Measurements from ENCODE around the gene PDE6B.
A peak's percentile ranks its signal among the peaks of the same experiment; 100 is the strongest.

Gene PDE6B

DNA sequence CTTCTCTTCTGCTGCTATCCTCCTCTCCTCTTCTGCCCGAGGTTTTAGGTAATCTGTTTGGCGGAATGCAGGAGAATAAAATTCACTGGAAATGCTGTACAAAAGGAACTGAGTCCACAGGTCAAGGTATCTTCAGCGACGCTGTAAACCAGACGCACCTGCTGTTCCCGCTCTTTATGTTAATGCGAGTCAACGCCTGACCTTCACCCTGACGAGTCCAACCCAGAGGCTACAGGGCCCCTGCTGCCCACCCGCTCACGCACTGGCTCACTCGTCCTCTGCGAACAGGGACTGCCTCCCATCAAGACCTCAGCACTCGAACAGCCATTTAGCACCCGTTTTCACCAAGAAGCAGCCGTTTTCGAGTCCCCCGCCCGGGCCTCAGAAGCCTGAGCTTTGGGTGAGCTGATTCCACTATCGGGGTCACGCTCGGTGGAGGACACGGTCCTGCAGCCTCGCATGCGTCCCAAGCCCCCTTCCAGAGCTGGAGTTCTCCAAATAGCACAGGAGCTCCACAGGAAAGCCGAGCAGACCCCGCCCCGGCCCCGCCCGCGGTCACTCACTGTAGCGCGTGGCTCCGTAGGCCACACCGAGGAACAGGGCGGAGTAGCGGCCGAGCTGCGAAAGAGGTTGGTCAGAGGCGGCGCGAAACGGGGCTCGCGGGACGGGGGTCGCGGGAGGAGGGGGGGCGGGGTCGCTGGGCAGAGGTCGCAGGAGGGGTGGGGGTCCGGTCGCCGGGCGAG is 48.1 kb downstream of the PDE6B start:
- ATAC-seq, result no peak

DNA sequence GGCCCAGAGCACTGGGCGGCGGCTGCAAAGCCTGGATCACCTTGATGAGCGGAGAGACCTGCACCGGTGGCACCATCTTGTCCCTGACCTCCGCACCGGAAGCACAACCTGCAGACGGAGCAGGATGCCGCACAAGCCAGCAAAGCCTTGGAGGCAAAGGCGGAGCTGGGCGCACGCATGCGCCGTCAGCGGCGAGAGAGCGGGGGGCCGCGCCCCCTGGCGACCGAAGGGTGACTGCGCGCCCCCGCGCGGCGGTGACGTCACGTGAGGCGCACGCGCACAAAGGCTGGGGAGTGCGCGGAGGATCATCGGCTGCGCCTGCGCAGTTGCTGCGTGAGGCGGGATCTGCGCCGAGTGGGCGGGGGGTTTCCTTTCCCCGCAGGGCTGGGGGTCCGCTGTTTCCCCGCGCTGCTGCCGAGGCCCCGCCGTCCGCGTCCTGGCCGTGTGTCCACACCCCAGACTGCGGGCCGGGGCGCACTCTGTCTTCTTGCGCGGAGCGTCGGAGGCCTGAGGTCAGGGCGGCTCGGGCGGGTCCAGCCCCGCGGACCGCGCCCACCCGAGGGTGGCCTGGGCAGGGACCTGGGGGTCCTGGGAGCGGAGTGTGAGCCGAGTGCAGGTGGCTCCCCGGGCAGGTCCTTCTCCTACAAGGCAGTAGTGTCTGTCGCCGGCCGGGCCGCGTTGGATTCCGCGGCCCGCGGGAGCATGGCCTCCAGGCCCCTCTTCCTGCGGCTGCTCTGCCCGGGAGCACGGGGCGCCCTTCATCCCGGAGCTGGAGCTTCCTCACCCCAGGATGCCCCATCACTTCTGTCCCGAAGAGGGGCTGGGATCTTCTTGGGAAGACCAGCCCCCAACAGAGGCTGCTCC is 49.0 kb downstream of the PDE6B start, which contains the start of the genes ATP5ME and MYL5:
Gene ATP5ME, minus strand, starts transcription at position 105 of the 864 bp plus-strand sequence. Its CDS starts 29 bp downstream, at position 76.
Gene MYL5, plus strand, starts transcription at position 371 of the 864 bp plus-strand sequence. CDS start 3,485 bp downstream, outside the sequence.
- ATAC-seq, result peak; percentile 95

DNA sequence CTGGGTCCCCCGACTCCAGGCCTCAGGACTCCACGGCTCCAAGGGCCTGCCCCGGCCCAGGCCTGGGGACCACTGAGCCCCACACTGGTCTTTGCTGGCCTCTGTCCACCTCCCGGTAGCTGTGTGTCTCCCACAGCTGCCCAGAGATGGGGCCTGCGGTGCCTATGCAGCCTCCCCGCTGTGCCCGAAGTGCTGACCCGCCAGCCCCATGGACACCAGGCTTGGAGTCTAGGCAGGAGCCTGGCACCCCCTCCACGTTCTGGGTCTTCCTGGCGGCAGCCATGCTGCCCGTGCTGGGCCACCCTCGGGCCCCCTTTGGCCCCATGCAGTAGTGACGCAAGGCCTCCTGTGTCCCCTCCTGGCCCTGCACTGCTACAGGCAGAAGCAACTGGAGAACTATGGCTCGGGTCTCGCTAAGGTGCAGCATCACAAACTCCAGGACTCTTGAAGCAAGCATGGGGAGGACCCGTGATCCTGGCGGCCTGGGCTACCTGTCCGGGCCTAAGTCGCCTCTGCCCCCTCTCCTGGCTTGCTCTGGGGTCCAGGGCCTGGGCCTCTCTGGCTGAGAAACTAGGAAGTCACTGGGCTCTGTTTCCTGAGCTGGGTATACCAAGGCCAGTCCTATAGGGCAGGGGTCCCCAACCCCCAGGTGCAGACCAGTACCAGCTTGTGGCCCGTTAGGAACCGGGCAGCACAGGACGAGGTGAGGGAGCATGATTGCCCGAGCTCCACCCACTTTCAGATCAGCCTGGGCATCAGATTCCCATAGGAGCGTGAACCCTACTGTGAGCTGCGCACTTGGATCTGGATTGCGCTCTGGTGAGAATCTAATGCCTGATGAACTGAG is 49.9 kb downstream of the PDE6B start:
- ATAC-seq, result peak in 1 of 2 donors; percentile 1

DNA sequence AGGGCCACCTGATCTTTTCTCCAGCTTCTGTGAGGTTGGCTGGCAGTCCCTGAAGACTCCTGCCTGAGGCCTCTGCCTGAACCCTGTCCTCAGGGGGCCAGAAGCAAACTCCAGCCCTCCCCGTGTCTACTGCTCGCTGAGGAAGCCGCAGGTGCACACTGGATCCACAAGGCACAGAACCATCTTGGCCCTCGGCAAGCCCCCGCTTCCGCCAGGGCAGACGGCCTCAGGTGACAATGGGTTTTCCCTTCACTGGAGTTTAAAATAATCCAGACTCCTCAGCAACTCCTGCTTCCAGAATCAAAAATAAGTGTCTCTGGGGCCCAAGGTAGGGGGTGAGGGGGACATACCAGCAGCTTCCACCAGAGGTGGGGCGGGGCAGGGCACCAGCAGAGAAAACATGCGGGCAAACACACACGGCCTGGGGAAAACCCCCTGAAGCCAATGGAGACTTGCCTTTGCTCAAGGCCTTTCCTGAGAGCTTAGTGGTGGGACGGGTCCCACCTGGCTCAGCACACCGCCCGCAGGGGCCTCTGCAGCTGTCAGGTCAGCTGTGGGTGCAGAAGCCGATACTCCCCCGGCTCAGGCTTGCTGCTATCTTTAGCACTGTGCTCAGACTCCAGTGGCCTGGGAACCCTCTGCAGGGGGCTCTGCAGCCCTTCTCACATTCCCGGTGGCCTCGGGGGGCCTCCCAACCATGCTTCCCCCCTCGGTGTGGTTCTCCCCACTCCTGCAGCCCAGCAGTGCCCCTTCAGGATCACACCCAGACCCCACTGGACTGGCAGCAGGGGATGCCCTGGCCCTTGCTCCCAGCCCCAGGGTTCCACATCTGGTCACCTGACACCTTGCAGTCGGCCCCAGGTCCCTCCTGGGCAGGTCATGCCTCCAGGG is 50.9 kb downstream of the PDE6B start:
- no peak for ATAC-seq

DNA sequence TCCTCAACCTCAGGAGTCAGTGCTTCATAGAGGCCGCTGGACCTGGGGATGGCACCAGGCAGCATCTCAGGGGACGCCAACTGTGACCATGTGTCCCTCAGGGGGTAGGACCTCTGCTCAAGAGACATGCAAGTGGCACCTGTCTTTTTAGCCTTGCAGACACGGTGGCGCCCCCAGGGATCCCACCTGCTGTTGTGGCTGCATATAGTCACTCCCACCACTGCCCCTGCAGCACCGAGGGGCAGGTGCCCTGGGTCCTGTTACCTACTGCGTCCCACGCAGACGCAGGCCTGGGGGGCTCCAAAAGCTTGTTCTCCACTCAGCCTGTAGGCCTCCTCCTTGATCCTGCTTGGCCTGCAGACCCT is 51.5 kb downstream of the PDE6B start:
- no peak for ATAC-seq

DNA sequence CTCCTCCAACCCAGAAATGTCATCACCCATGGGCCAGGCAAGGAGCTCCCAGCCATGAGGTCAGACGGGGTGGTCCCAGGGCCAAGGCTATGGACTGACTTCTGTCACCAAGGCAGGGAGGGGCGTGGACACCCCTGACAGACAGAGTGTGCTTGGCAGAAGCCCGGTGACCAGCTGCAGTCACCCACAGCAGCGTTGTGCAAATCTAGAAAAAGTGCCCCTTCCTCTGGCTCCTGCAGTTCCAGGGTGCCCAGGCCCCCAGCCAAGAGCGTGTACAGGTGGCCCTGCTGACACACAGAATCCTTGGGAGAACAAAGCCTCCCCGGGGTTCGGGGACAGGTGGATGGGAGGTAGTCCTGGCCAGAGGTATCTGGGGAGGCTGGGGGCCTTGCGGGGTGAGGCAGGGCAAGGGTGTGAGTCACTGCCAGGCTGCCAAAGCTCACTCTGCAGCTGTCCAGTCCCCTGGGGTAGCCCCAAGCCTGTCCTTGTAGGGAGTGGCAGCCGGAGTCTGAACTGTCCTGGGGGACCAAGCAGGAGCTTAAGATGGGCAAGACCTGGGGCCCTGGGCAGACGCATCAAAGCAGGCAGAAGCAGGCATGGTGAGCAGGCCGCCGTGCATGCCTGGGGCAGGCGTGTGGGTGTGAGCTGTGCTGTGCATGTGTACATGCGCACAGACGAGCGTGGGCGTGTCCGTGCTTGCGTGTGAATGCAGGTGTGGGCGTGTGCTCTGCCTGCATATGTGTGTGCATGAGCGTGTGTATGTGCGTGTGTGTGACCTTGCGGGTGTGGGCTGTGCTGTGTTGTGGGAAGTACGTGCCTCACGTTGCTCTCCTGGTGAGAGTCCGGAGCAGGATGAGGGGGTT is 52.3 kb downstream of the PDE6B start:
- no peak for ATAC-seq

DNA sequence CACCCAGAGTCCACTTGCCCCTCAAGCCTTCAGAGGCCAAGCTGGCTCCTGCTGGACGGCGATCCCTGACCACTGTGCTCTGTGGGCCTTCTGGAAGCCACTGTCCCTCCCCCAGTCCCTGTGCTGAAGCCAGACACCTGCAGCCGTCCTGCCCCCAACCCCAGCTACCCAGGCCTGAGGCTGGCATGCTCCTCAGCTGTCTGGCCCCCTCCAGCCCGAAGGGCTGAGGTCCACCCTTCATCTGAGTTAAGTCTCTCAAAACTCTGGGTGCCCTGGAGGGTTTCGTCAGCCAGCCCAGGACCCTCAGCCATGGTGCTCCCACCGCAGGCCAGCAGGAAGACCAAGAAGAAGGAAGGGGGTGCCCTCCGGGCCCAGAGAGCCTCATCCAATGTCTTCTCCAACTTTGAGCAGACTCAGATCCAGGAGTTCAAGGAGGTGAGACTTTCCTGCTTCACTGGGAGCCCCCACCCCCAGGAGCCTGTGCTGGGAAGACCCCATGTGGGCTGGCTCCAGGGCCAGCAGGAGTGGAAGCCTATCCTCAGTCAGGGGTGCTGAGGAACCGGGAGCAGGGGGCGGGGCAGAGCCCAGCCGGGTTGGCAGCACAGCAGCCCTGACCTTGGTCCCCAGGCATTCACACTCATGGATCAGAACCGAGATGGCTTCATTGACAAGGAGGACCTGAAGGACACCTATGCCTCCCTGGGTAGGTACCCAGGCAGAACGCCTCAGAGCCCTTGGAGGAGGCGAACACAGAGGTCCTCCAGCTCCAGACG is 53.1 kb downstream of the PDE6B start:
- no peak for ATAC-seq

DNA sequence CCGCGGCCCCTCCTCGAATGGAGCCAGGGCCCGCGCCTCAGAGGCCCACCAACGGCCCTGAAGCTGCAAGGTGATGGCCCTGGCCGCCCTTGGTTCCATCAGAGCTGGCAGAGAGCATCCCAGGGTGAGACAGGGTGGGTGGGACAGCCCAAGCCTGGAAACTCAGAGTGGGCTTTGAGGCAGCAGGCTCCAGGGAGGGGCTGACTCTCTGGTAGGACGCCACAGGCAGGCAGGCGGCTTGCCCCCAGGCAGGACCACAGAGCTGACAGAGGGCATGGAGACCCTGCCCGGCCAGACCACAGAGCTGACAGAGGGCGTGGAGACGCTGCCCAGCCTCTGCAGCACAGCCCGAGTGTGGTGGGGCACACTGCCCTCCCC is 53.7 kb downstream of the PDE6B start:
- no peak for ATAC-seq

DNA sequence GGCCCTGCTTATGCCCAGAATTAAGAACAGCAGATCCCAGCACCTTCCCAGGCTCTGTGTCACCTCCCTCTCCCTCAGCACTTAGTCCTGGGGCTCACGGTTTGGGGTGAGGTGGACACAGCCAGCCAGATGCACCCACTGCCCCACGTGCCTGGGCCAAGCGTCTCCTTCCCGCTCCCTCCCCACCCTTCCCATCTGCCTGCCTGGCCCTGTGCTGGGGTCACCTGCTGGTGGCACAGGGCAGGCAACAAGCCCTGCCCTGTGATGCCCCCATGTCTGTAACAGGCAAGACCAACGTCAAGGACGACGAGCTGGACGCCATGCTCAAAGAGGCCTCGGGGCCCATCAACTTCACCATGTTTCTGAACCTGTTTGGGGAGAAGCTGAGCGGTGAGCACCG is 54.3 kb downstream of the PDE6B start:
- ATAC-seq, result no peak

DNA sequence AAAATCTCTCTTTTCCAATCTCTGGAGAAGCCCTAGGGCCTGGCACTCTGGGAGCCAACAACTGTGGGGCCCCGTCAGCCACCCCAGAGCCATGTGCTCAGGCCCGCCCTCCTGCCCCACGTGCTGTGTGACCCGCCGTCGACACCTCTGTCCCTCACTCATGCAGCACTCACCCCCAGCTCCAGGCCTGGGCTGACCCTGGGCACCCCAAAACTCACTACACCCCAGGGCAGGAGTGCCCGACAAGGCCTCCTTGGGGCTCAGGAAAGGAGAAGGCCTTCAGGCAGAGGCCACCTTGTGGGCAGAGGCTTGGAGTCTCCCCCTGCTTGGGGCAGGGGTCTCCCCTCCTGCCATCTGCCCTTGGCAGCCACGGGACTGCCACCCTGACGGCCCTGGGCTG is 54.7 kb downstream of the PDE6B start:
- no peak for ATAC-seq

DNA sequence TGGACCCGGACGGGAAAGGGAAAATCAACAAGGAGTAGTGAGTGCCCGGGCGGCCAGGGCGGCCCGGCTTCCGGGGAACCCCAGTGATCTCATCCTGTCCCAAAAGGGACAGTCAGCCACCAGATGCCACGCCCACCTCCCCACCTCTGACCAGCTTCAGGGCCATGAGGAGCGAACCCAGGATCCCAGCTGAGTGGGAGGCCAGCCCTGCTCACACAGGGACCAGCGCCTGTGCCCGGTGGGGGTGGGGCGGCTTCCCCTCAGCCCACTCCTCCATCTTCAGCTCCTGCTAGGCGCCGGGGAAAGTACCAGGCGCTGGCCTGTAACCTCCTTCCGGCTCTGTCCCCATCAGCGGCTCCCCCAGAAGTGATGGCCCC is 55.2 kb downstream of the PDE6B start:
- ATAC-seq, result peak in 1 of 2 donors; percentile 8

DNA sequence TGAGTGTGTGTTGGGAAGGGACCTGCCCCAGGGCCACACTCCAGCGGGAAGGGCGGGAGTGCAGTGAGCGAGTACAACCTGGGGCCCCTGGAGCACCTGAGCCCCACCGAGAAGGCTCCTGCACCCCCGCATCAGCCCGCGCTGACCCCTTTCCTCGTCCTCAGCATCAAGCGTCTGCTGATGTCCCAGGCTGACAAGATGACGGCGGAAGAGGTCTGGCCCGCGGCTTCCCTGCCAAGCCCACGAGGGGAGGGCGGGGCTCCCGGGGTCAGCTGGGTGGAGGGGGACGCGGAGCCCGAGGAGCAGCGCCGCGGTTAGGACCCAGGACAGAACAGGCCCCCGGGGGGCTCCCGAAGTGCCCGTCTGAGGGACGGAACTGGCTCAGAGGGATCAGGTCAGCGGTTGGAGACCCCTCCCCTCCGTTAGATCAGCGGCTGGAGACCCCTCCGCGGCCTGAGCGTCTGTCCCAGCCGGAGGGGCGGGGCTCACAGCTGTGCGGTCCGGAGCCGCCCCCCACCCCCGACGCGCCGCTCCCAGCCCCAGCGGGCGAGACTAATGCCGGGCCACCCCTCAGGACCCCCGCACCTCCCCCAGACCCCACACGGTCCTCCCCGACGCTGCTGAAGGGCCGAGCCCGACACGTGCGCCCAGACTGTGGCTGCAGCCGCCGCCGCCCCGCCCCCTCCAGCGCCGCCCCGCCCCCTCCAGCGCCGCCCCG is 55.7 kb downstream of the PDE6B start:
- peak; percentile 54 to 57 for ATAC-seq

DNA sequence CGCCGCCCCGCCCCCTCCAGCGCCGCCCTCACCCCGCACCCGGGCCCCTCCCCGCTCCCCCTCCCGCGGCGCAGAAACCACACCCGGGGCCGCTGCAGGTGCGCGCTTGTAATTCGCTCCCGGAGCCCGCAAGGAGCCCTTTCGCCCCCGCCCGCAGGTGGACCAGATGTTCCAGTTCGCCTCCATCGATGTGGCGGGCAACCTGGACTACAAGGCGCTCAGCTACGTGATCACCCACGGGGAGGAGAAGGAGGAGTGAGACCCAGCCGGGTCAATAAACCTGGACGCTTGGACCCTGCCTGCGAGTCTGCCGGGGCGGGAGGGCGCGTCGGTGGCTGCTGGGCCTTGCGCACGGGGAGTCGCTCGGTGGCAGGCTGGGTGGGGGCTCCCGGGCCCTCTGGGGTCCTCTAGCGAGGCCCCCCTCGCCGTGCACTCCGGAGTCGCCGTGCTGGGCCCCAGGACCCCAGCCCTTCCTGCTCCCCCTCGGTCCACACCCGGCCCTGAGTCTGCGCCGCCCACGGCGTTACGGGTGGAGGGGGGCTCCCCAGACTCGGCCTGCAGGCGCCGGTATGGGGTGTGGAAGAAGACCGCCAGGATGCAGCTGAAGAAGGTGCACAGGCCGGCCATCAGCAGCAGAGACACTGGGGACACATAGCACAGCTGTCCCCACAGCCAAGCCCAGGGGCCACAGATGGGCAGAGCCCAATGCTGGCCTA is 56.5 kb downstream of the PDE6B start:
- no peak for ATAC-seq

DNA sequence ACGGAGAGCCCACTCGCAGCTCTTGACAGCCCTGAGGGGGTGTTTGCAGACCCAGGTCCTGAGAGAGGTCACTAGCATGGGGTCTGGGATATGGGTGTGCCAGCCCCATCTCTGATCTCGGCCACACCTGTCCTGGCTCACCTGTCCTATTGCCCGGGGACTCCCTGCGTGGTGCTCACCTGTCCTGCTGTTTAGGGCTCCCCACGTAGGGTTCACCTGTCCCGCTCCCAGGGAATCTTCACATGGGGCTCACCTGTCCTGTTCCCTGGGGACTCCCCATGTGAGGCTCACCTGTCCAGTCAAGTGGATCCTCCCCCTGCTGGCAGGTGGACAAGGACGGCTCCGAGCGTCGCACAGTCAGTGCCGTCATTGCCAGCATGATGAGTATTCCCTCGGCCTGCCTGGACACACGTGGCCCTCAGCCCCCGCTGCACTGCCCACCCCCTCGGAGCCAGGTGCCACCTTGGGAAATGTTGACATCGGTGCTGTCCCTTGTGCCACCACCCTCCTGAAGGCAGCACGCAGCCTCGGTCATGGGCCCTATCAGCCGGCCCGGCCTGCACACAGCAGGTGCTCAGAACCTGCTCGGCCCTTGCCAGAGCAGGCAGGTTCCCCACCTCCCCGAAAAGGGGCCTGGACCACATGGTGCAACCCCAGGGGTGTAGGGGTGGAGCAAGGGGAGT is 57.3 kb downstream of the PDE6B start:
- no peak for ATAC-seq

DNA sequence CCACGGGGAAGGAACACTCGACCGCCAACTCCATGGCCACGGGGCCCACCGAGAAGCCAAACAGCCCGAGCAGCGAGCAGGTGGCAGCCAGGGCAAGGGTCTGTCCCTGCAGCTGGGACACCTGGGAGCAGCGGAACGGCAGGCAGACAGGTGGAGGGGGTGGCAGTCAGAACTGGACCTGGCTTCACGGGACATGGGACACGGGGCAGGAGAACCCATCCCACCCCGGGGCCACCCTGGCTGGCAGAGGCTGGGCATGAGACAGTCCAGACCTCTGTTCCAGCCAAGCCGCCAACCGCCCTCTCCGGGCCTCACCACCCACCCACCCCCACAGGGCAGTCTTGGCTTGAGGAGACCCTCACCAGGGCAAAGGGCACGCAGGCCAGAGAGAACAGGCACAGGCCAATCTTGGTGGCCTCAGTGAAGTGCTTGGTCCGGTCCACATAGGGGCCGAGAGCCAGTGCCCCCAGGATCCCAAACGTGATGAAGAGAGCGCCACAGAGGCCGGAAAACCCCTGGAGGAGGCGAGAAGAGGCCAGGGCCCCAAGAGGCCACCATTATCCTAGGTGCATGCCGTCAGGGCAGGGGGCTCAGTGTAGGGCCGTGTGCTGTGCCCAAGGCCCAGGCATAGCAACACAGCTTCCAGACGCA is 58.0 kb downstream of the PDE6B start:
- no peak for ATAC-seq

DNA sequence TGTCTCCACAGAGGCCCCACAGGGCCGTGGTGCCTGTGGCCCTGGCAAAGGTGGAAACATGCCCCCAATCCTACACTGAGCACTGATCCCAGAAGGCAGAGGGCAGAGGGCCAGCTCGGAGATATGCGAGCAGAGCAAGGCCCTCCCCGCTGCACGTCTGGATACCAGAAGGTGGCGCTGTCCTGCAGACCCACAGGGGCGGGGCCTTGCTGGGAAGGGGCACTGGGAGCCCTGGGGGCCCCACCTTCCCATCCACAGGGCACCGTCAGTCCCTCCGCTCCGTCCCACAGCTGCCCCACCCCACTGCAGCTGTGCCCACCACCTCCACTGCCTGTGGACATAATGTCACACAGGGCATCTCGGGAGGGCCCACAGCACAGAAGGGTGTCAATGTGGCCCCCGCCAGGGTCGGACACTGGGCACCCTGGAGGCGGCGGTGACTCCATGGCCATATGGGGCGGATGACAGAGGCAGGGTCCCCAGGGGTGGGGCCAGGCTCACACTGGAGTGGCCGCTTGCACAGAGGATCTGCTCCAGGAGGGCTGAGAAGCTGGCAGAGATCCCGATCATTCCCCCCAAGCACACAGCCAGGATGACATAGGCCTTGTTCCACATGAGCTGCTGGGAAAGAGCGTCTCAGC is 58.7 kb downstream of the PDE6B start:
- ATAC-seq, result no peak

Measured in activated CD4-positive, CD25-positive, alpha-beta regulatory T cell treated with anti-CD3 and anti-CD28 coated beads, Interleukin-2, amount 50 U/mL, for 24 hours (primary cell).